ENCODE results near the gene HOXC5.

GRCh38 chr12:53996240-53997203, 36.3 kb upstream of the HOXC5 start:
- no peak for TF ChIP-seq POLR2A (IDR thresholded peaks at IDR 0.05)
- TF ChIP-seq POLR2AphosphoS5 (IDR thresholded peaks at IDR 0.05) = no peak
- no peak for TF ChIP-seq CTCF (IDR thresholded peaks at IDR 0.05)
- no peak for TF ChIP-seq EP300 (IDR thresholded peaks at IDR 0.05)
